ENCODE measurements around the gene FBLIM1. TPM values are rescaled to one million over a fixed set of nuclear protein-coding genes. Genes with fewer than 3 reads are reported as not detected.
"Not testable (repeated sequence)": the region's sequence is repeated elsewhere in the genome, so short reads cannot be mapped to it uniquely, and the experiment has no call there.

The FBLIM1 gene
- total RNA-seq, 2 donors from 2014 or later, result not detected

GRCh38 chr1:15797614-15798390 lies 39.2 kb downstream of the FBLIM1 start:
- Mint-ChIP-seq H3K36me3 (ENCODE audit: low read depth) (no peaks in the 10 kb centered on the region), H3K4me3 (no peak overlapping the region), H3K27me3 (peaks cover 3% of the 10 kb centered on the region), H3K9me3 (no peaks in the 10 kb centered on the region), H3K27ac (no peak overlapping the region), H3K4me1 (no peaks in the 10 kb centered on the region)
- ATAC-seq (replicated peaks), result no peak

GRCh38 chr1:15799004-15799867 lies 40.6 kb downstream of the FBLIM1 start:
- Mint-ChIP-seq H3K27ac (no peak overlapping the region), H3K27me3 (peaks cover 3% of the 10 kb centered on the region), H3K4me1 (no peaks in the 10 kb centered on the region), H3K4me3 (no peak overlapping the region), H3K9me3 (no peaks in the 10 kb centered on the region), H3K36me3 (ENCODE audit: low read depth) (no peaks in the 10 kb centered on the region)
- ATAC-seq (replicated peaks), result peak; percentile 54

DNA sequence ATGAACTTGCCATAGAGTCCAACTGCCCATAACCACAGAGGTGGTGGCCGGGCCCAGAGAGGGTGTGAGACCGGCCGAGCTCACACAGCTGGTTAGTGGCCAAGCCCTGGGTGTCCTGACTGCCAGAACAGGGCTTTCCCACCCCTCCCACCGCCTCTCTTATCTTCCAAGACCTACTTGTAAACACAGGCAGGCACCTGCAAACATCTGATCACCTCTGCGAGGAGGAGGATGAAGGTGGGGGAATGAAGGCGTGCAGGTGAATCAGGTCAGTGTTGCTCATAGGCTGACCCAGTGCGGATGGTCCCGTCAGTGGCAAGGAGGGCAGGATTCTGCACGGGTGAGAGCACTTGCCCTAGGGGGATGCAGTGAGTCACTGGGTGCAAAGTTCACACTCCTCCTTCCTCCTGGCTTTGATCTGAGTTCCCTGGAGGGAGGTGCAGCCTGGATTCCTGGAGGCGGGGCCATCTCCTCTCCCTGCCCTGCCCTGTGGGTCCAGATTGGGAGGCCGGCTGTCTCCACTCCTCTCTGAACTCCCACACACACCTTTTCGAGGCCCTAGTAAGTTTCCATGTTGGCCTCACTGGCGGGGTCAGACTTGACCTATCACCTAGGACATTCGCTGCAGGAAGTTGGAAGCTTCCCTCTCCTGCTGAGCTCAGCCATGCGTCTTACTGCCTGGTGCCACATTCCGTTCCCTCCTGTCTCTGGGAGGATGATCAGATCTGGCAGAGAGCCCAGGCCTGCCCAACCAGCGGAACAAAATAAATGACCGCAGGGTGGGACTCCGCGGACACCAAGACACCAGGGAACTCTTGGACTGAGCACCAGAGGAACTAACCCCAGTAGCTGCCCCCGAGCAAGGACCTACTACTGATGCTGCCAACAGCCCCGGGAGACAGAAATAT lies 41.6 kb downstream of the FBLIM1 start:
- Mint-ChIP-seq H3K27me3 (peaks cover 3% of the 10 kb centered on the region), H3K27ac (no peak overlapping the region), H3K9me3 (no peaks in the 10 kb centered on the region), H3K36me3 (ENCODE audit: low read depth) (no peaks in the 10 kb centered on the region), H3K4me1 (no peaks in the 10 kb centered on the region), H3K4me3 (no peak overlapping the region)
- no peak for ATAC-seq (replicated peaks)

GRCh38 chr1:15802234-15802965 lies 43.8 kb downstream of the FBLIM1 start:
- no peak for ATAC-seq (replicated peaks)
- Mint-ChIP-seq H3K27ac (no peak overlapping the region), H3K27me3 (peaks cover 3% of the 10 kb centered on the region), H3K4me3 (no peak overlapping the region), H3K4me1 (no peaks in the 10 kb centered on the region), H3K9me3 (no peaks in the 10 kb centered on the region), H3K36me3 (ENCODE audit: low read depth) (no peaks in the 10 kb centered on the region)

DNA sequence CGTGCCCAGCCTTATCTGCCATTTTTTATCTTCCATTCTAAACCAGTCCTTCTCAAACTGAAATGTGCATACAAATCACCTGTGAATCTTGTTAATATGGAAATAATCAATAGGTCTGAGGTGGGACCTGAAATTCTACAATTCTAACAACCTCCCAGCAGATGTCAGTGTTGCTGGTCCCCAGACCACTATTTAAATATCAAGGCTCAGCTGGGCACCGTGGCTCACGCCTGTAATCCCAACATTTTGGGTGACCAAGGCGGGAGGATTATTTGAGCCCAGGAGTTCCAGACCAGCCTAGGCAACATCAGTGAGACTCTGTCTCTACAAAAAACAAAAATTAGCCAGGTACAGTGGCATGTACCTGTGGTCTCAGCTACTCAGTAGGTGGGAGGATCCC lies 44.8 kb downstream of the FBLIM1 start:
- no peak overlapping the region for H3K4me3 Mint-ChIP-seq
- H3K36me3 Mint-ChIP-seq (ENCODE audit: low read depth), result no peaks in the 10 kb centered on the region
- H3K27me3 Mint-ChIP-seq, result peaks cover 3% of the 10 kb centered on the region
- no peaks in the 10 kb centered on the region for H3K4me1 Mint-ChIP-seq
- no peak overlapping the region for H3K27ac Mint-ChIP-seq
- no peaks in the 10 kb centered on the region for H3K9me3 Mint-ChIP-seq
- peak; percentile 52 for ATAC-seq (replicated peaks)

DNA sequence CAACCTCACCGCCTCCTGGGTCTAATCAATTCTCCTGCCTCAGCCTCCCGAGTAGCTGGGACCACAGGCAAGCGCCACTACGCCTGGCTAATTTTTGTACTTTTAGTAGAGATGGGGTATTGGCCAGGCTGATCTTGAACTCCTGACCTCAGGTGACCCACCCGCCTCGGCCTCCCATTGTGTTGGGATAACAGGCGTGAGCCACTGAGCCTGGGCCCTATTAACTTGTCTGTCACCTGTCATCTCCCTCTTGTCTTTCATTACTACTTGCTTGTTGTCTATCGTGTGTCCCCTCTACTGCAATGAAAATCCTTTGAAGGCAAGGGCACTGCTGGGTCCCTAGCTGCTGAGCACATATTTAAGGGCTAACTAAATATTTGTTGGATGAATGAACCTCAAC lies 45.5 kb downstream of the FBLIM1 start:
- no peaks in the 10 kb centered on the region for H3K9me3 Mint-ChIP-seq
- ATAC-seq (replicated peaks), result no peak
- peaks cover 3% of the 10 kb centered on the region for H3K27me3 Mint-ChIP-seq
- H3K4me1 Mint-ChIP-seq, result no peaks in the 10 kb centered on the region
- H3K27ac Mint-ChIP-seq, result no peak overlapping the region
- H3K36me3 Mint-ChIP-seq (ENCODE audit: low read depth), result no peaks in the 10 kb centered on the region
- H3K4me3 Mint-ChIP-seq, result no peak overlapping the region

GRCh38 chr1:15807121-15807520 lies 48.5 kb downstream of the FBLIM1 start:
- ATAC-seq (replicated peaks), result no peak
- Mint-ChIP-seq H3K4me3 (no peak overlapping the region), H3K27ac (no peak overlapping the region), H3K27me3 (no peaks in the 10 kb centered on the region), H3K9me3 (no peaks in the 10 kb centered on the region), H3K36me3 (ENCODE audit: low read depth) (no peaks in the 10 kb centered on the region), H3K4me1 (no peaks in the 10 kb centered on the region)

GRCh38 chr1:15807549-15807948 lies 49.0 kb downstream of the FBLIM1 start, which contains the start of gene UQCRHL:
Gene UQCRHL (minus strand): TSS chr1:15807649. CDS start chr1:15807649, 0 bp downstream.
- not testable (repeated sequence) for H3K27ac Mint-ChIP-seq; ATAC-seq (replicated peaks); H3K4me1 Mint-ChIP-seq; H3K9me3 Mint-ChIP-seq; H3K4me3 Mint-ChIP-seq; H3K27me3 Mint-ChIP-seq; H3K36me3 Mint-ChIP-seq (ENCODE audit: low read depth)

GRCh38 chr1:15808955-15809354 lies 50.4 kb downstream of the FBLIM1 start:
- H3K36me3 Mint-ChIP-seq (ENCODE audit: low read depth), result no peaks in the 10 kb centered on the region
- no peaks in the 10 kb centered on the region for H3K27me3 Mint-ChIP-seq
- no peaks in the 10 kb centered on the region for H3K4me1 Mint-ChIP-seq
- H3K27ac Mint-ChIP-seq, result no peak overlapping the region
- H3K9me3 Mint-ChIP-seq, result no peaks in the 10 kb centered on the region
- no peak overlapping the region for H3K4me3 Mint-ChIP-seq
- no peak for ATAC-seq (replicated peaks)

DNA sequence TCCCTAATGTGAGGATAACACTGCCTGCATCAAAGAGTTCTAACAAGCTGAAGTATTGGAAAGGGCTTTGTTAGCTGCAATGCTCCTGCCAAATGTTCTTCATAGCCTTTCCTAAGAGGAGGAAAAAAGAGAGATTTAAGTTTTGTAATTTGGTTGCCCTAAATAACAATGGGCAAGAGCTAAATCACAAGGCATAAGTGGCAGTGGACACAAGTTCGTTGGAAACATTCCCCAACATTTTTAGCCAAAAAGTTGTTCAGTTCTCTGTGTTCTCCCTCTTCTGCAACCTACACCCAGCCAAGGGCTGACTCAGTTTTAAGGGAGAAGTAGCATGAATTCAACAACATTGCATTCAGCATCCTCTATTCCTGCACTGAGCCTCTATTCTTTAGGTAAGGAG lies 51.5 kb downstream of the FBLIM1 start:
- H3K27ac Mint-ChIP-seq, result no peak overlapping the region
- H3K4me3 Mint-ChIP-seq, result no peak overlapping the region
- no peak for ATAC-seq (replicated peaks)
- H3K4me1 Mint-ChIP-seq, result no peaks in the 10 kb centered on the region
- no peaks in the 10 kb centered on the region for H3K27me3 Mint-ChIP-seq
- no peaks in the 10 kb centered on the region for H3K9me3 Mint-ChIP-seq
- H3K36me3 Mint-ChIP-seq (ENCODE audit: low read depth), result no peaks in the 10 kb centered on the region

- Mint-ChIP-seq H3K36me3 (ENCODE audit: low read depth) (no peaks in the 10 kb centered on the region), H3K9me3 (no peaks in the 10 kb centered on the region), H3K27ac (no peak overlapping the region), H3K4me1 (peaks cover 5% of the 10 kb centered on the region), H3K27me3 (no peaks in the 10 kb centered on the region), H3K4me3 (no peak overlapping the region)
- peak; percentile 47 for ATAC-seq (replicated peaks)
These were observed 58.1 kb downstream of the FBLIM1 start for GRCh38 chr1:15816674-15817073.

GRCh38 chr1:15820478-15820877 lies 61.9 kb downstream of the FBLIM1 start:
- H3K27me3 Mint-ChIP-seq, result no peaks in the 10 kb centered on the region
- no peak overlapping the region for H3K4me3 Mint-ChIP-seq
- no peak for ATAC-seq (replicated peaks)
- no peak overlapping the region for H3K27ac Mint-ChIP-seq
- no peaks in the 10 kb centered on the region for H3K36me3 Mint-ChIP-seq (ENCODE audit: low read depth)
- peaks cover 3% of the 10 kb centered on the region for H3K4me1 Mint-ChIP-seq
- no peaks in the 10 kb centered on the region for H3K9me3 Mint-ChIP-seq

DNA sequence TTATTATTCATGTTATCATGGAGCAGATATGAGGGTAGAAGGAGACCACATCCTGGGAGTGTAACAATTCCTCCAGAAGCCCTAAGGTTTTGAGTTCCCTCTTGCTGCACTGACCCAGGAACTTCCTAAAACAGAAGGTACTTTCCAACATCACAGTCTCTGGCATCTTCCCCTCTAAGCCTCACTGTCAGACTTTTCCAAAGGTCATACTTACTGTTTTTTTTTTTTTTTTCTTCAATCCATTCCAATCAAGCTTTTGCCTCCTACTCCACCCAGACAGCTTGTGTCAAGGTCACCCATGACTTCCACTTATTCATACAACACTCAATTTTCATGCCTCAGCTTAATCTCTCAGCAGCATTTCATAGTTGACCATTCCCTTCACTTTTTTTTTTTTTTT lies 67.2 kb downstream of the FBLIM1 start:
- no peak for ATAC-seq (replicated peaks)
- no peaks in the 10 kb centered on the region for H3K9me3 Mint-ChIP-seq
- H3K27me3 Mint-ChIP-seq, result no peaks in the 10 kb centered on the region
- no peaks in the 10 kb centered on the region for H3K36me3 Mint-ChIP-seq (ENCODE audit: low read depth)
- peaks cover 11% of the 10 kb centered on the region for H3K4me1 Mint-ChIP-seq
- H3K27ac Mint-ChIP-seq, result no peak overlapping the region
- H3K4me3 Mint-ChIP-seq, result no peak overlapping the region

Data from activated T-helper 17 cell treated with anti-CD3 and anti-CD28 coated beads, Interleukin-2, amount 50 U/mL, for 72 hours (primary cell).